Immature natural killer cell (primary cell): ENCODE data around the gene LTK. TPM values are rescaled to one million over a fixed set of nuclear protein-coding genes. Genes with fewer than 3 reads are reported as not detected.

Source experiments
- DNase-seq, 3 donors: peaks; one replicate each; pipeline ENCODE4 v3.0.0; 2022; ENCODE audit warnings: mixed read lengths in 1 of 3
- H3K27ac Mint-ChIP-seq, 6 donors: one replicate each; pipeline ENCODE4 v1.8.0; 2020; ENCODE audit warnings: mixed read lengths in 6 of 6, mild to moderate bottlenecking in 5 of 6, inconsistent platforms in 4 of 6, moderate library complexity in 3 of 6
- H3K27me3 Mint-ChIP-seq, 3 donors: one replicate each; pipeline ENCODE4 v1.8.0; 2020 to 2021; ENCODE audit warnings: low read depth in 3 of 3, mild to moderate bottlenecking in 3 of 3, mixed read lengths in 3 of 3, moderate library complexity in 3 of 3, inconsistent platforms in 1 of 3
- H3K36me3 Mint-ChIP-seq, 3 donors: one replicate each; pipeline ENCODE4 v1.8.0; 2020; ENCODE audit warnings: mixed read lengths in 3 of 3, inconsistent platforms in 2 of 3, mild to moderate bottlenecking in 2 of 3
- H3K4me1 Mint-ChIP-seq, 2 donors: one replicate each; pipeline ENCODE4 v1.8.0; 2020; ENCODE audit warnings: inconsistent platforms in 2 of 2, mild to moderate bottlenecking in 2 of 2, mixed read lengths in 2 of 2, moderate library complexity in 1 of 2
- H3K4me3 Mint-ChIP-seq, 5 donors: one replicate each; pipeline ENCODE4 v1.8.0; 2020; ENCODE audit warnings: mild to moderate bottlenecking in 5 of 5, mixed read lengths in 5 of 5, inconsistent platforms in 3 of 5, moderate library complexity in 3 of 5
- H3K9me3 Mint-ChIP-seq, 6 donors: one replicate each; pipeline ENCODE4 v1.8.0; 2020; ENCODE audit warnings: mild to moderate bottlenecking in 6 of 6, mixed read lengths in 6 of 6, inconsistent platforms in 4 of 6, moderate library complexity in 3 of 6
- polyA plus RNA-seq, 3 donors: library from polyadenylated mRNA; unstranded; fragments of 300-500 nt; fragmentation: Illumina TruSeq; gene quantifications; one replicate each; pipeline ENCODE4 v1.2.3, GENCODE V29; 2021

Gene LTK
- polyA plus RNA-seq, 3 donors from 2014 or later, result 0.48 TPM; not detected in 2

DNA sequence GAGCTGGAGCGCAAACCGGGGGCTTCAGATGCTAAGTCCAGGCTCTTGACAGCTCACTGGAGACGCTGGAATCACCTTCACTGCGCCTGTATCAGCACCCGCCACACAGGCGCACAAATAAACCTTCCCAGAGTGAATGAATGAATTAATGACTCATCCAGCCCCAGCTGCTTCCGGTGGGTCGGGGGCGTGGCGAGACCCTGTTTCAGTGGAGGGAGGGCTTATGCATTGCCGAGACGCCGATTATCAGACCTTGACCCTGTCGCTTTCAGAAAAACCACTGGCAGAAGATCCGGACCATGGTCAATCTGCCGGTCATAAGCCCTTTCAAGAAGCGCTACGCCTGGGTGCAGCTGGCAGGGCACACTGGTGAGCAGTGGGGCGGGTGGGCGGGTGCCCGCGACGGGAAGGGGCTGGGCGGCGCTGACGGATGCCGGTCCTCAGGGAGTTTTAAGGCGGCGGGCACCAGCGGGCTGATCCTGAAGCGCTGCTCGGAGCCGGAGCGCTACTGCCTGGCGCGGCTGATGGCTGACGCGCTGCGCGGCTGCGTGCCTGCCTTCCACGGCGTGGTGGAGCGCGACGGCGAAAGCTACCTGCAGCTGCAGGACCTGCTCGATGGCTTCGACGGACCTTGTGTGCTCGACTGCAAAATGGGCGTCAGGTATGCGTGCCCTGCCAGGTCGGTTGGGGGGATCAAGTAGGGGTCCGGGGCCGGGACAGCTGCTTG is 12.3 kb downstream of the LTK start:
- Mint-ChIP-seq H3K4me1 (peaks cover 18 to 26% of the 10 kb centered on the region in 2 donors), H3K9me3 (no peaks in the 10 kb centered on the region), H3K4me3 (peak overlapping the region; percentile 71 to 81 (median 78)), H3K27me3 (peaks cover 15 to 33% (median 25%) of the 10 kb centered on the region in 3 donors), H3K27ac (no peak overlapping the region), H3K36me3 (no peaks in the 10 kb centered on the region)
- no peak for DNase-seq

DNA sequence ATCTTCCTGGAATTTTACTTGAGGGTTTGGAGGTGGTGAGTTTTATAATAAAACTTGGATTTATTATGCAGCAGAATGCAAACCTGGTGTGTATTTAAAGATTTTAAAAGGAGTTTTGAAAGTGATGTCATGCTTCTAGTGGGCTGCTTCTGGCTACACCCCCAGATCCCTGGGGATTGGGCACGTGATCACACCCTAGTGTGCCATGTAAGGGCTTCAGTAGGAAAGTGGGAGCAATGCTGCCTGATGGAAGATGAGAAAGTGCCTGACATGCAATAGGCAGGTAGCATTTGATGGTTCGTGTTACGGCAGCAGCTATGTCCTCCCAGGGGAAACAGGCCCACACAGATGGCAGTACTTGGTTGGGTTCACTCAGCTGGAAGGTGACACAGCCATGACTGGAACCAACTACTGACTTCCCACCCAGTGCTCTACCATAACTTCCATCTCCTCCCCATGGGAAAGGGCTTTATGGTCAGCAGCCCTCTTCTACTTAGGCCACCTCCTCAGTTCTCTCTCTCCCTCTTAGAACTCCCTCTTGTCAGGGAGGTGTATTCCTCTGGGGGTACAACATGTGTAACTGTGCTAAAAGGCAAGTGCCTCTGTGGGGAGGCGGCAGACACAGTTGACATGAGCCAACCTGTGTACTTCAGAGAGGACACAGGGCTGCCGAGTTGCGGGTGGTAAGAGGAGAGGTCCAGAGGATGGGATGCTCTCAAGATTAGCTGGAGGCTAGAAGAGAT is 14.3 kb downstream of the LTK start:
- DNase-seq, result no peak
- Mint-ChIP-seq H3K9me3 (peaks cover 0 to 2% (median 0%) of the 10 kb centered on the region in 6 donors), H3K27me3 (peaks cover 15 to 34% (median 27%) of the 10 kb centered on the region in 3 donors), H3K36me3 (no peaks in the 10 kb centered on the region), H3K4me3 (peak overlapping the region in 1 of 5 donors; percentile 18), H3K27ac (no peak overlapping the region), H3K4me1 (peaks cover 21 to 26% of the 10 kb centered on the region in 2 donors)

DNA sequence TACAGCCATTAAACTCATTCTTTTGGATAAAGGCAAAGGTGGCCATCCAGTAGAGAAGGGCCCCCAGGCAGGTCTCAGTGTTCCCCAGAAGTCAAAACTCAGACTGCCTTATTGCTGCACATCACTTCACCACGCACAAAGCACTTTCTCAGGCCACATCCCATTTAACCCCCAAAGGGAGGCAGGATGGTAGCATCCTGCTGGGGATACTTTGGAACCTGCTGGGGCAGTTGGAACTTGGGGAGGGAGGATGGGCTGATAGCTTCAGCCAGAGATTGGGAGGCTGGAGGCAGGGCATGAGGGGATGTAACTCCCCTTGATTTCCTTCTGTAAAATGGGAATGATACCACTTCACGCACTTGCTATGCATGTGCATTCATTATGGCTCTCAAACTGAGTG is 15.0 kb downstream of the LTK start:
- H3K4me1 Mint-ChIP-seq, result peaks cover 21 to 25% of the 10 kb centered on the region in 2 donors
- no peaks in the 10 kb centered on the region for H3K36me3 Mint-ChIP-seq
- DNase-seq, result no peak
- H3K4me3 Mint-ChIP-seq, result peak overlapping the region in 1 of 5 donors; percentile 9
- H3K27ac Mint-ChIP-seq, result no peak overlapping the region
- peaks cover 0 to 2% (median 0%) of the 10 kb centered on the region in 6 donors for H3K9me3 Mint-ChIP-seq
- H3K27me3 Mint-ChIP-seq, result peaks cover 15 to 34% (median 27%) of the 10 kb centered on the region in 3 donors

DNA sequence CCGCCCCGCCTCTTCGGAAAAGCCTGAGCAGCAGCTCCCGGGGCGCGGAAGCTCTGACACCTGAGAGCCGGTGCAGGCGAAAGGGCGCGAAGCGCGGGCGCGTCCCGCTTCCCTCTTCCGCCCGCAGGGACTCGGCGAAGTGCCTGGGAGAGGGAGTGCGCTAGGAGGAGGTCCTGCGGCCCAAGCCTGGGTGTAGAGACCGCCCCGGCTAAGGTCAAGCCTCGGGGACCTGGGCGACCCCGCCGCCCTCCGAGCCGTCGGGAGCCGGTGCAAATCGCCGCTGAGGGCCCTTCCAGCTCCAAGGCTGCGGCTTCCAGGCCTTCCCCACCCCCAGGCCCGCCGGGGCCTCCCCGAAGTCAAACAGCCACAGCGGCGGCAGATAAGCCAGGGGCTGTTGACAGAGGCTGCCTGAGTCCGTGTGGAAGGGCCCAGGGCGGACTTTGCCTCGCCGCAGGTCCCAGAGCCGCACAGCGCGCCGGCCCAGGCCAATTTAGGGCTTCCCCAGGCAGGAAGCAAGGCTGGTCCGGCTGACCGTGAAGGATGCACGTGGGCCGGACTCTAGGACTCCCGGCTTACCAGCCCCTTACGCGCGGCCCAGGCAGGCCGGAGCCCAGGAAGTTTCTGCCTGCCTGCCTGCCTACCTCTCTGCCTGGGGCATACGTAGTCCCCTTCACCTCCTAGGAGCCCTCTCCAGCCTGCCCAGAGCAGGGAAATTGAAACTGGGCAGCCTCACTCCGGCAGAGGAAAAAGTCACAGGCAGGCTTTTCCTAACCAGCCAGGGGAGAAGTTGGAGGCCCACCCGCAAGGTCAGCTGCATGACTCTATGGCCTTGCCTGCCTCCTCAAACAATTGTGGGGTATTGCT is 17.7 kb downstream of the LTK start:
- peaks cover 8 to 10% of the 10 kb centered on the region in 2 donors for H3K4me1 Mint-ChIP-seq
- H3K36me3 Mint-ChIP-seq, result no peaks in the 10 kb centered on the region
- peak overlapping the region in 2 of 5 donors; percentile 41 to 74 for H3K4me3 Mint-ChIP-seq
- no peak overlapping the region for H3K27ac Mint-ChIP-seq
- no peak for DNase-seq
- H3K27me3 Mint-ChIP-seq, result peaks cover 25 to 33% (median 28%) of the 10 kb centered on the region in 3 donors
- H3K9me3 Mint-ChIP-seq, result peaks cover 0 to 2% (median 0%) of the 10 kb centered on the region in 6 donors

DNA sequence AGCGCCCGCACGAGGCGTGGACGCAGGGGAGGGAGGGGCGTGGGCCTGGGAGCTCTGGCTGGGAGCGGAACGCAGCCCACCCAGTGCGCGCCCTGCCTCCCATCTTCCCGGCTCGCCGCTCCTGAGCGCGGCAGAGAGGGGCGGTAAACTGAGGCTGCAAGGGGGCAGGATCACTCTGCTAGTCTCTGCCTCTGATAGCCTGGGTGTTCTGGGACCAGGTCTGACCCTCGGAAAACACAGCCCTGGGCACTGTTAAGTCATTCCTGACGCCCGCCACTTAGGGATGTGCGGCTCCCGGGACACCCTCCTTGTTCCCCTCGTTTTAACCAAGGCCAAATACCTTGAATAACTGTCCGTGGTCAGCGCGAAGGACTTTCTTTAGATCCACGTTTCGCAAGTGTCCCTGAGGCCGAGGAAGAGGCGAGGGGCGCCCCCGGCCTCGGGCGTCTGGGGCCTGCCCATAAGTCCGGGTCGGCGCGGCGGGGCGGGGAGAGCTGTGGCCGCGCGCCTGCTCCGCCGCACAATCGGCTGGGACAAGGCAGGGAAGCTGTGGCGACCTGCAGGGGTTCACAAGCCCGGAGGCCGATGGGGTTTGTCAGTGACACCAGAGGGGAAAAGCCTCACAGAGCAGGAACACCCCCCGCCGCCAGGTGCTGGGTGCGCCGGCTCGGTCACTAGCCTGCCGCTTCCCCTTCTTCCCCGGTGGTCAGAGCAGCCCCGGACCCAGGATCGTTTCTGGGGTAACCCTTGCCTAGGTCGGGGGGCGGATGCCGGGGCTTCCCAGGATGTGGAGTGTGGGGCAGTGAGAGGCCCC is 18.5 kb downstream of the LTK start:
- Mint-ChIP-seq H3K27ac (no peak overlapping the region), H3K9me3 (peaks cover 0 to 2% (median 0%) of the 10 kb centered on the region in 6 donors), H3K27me3 (peaks cover 24 to 29% (median 24%) of the 10 kb centered on the region in 3 donors), H3K36me3 (peaks cover 0 to 3% (median 0%) of the 10 kb centered on the region in 3 donors), H3K4me1 (peaks cover 7 to 9% of the 10 kb centered on the region in 2 donors), H3K4me3 (peak overlapping the region; percentile 53 to 74 (median 66))
- DNase-seq, result no peak

DNA sequence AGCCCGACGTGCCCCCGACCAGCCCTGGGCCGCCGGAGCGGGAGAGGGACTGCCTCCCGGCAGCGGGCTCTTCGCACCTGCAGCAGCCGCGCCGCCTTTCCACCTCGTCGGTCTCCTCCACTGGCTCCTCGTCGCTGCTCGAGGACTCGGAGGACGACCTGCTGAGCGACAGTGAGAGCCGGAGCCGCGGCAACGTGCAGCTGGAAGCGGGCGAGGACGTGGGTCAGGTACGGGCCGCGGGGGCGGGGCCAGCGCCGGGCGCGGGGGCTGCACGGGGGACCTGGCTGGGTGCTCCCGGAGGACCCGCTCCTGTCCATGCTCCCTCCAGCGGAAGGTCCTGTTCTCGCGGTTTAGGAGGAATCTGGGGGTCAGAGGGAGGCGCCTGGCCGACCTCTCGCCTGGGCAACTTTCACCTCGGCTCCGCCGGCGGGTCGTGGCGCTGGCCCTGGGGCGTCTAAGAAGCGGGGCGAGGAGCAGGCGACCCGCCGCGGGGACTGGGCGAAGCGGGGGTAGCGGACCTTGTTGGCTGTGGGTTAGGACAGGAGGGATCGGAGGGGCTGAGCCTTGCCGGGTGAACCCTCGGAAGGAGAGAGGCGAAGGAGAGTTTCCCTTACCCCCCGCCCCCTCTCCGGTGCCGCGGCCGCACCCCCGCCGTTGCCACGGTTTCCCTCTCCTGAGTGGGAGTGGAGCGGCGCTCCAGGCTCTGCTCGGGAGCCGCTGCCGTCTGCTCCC is 19.3 kb downstream of the LTK start:
- no peak overlapping the region for H3K27ac Mint-ChIP-seq
- DNase-seq, result no peak
- peak overlapping the region; percentile 70 to 80 (median 75) for H3K4me3 Mint-ChIP-seq
- H3K27me3 Mint-ChIP-seq, result peaks cover 18 to 28% (median 23%) of the 10 kb centered on the region in 3 donors
- peaks cover 0 to 4% (median 0%) of the 10 kb centered on the region in 3 donors for H3K36me3 Mint-ChIP-seq
- H3K9me3 Mint-ChIP-seq, result peaks cover 0 to 2% (median 0%) of the 10 kb centered on the region in 6 donors
- peaks cover 7 to 9% of the 10 kb centered on the region in 2 donors for H3K4me1 Mint-ChIP-seq

DNA sequence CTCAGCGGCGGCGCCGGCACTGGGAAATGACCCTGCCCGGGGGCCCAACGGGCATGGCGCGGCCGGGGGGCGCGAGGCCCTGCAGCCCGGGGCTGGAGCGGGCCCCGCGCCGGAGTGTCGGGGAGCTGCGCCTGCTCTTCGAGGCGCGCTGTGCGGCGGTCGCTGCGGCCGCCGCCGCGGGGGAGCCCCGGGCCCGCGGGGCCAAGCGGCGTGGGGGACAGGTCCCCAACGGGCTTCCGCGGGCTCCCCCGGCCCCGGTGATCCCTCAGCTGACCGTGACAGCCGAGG is 19.8 kb downstream of the LTK start:
- Mint-ChIP-seq H3K4me1 (peaks cover 7 to 9% of the 10 kb centered on the region in 2 donors), H3K4me3 (peak overlapping the region in 1 of 5 donors; percentile 80), H3K27me3 (peaks cover 18 to 28% (median 22%) of the 10 kb centered on the region in 3 donors), H3K36me3 (peaks cover 0 to 4% (median 0%) of the 10 kb centered on the region in 3 donors), H3K27ac (no peak overlapping the region), H3K9me3 (peaks cover 0 to 2% (median 0%) of the 10 kb centered on the region in 6 donors)
- DNase-seq, result no peak

DNA sequence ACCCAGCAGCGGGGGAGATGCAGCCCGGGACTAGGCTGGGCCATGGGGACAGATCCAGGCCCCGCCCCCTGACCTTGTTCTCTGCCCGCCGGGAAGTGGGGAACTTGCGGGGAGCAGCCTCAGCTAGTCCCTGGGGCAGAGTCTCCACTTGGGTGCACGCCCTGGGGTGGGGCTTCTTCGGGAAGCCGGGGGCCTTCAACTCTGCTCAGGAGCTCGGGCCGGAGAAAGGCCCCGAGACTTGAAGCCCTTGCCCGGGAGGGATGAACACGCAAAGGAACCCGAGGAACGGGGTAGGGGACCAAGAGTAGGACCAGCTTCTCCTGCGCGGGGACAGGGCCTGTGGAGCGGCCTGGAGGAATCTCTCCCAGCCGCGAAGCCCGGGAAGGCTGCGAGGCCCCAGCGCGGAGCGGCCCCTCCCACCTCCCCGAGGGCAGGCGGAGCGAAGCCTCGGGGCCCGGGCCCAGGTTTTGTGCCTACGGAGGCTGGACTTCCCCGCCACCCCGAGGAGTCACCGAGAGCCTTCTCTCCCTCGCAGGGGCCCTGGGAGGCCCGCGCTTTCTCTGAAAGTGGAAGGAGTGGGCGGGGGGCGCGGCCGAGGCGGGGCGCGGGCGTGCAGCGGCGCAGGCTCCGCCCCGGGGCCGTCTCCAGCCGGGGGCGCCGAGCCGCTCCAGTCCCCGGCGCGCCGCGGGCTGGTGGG is 20.3 kb downstream of the LTK start, which contains the start of gene ITPKA:
TSS of gene ITPKA (plus strand) at position 670 of the 697 bp plus-strand sequence. CDS start 54 bp downstream, outside the sequence.
- Mint-ChIP-seq H3K27me3 (peaks cover 16 to 25% (median 22%) of the 10 kb centered on the region in 3 donors), H3K9me3 (peaks cover 0 to 2% (median 0%) of the 10 kb centered on the region in 6 donors), H3K27ac (peak within 1 kb of the TSS in 2 of 6 donors; percentile 78), H3K4me1 (peaks cover 9 to 10% of the 10 kb centered on the region in 2 donors), H3K4me3 (peak within 1 kb of the TSS; percentile 76 to 91 (median 83)), H3K36me3 (peaks cover 0 to 4% (median 0%) of the 10 kb centered on the region in 3 donors)
- DNase-seq, result peak; percentile 62 to 65 (median 64)

DNA sequence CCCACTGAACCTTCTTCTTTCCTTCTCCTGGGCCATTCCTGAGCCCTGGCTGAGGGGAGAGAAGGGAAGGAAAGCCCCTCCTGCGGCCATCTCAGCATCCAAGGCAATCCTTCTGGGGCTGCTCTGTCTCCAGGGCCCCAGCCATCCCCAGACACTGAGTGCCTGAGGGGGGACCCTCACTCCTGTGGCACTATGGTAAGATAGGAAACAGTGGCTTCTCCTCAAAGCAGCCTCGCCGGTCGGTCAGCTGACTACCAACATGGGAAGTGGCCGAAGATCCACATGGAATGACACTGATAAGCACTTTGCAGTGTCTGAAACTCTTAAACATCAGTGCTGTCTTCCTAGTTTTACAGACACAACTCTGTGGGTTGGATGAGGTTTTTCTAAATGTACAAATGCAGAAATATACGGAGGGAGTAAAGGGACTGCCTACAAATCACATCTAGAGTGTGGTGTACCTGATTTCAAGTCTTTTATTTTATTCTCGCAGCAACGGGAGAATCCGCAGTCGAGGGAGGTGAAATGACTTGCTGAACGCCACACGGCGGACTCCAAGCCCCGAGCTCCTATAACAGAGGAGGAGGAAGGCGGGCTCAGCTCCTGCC is 20.9 kb downstream of the LTK start:
- DNase-seq, result no peak
- H3K27me3 Mint-ChIP-seq, result peaks cover 19 to 26% (median 24%) of the 10 kb centered on the region in 3 donors
- peak overlapping the region; percentile 71 to 91 (median 83) for H3K4me3 Mint-ChIP-seq
- H3K4me1 Mint-ChIP-seq, result peaks cover 15 to 16% of the 10 kb centered on the region in 2 donors
- peaks cover 0 to 2% (median 0%) of the 10 kb centered on the region in 6 donors for H3K9me3 Mint-ChIP-seq
- peaks cover 0 to 4% (median 0%) of the 10 kb centered on the region in 3 donors for H3K36me3 Mint-ChIP-seq
- H3K27ac Mint-ChIP-seq, result peak overlapping the region in 2 of 6 donors; percentile 78

DNA sequence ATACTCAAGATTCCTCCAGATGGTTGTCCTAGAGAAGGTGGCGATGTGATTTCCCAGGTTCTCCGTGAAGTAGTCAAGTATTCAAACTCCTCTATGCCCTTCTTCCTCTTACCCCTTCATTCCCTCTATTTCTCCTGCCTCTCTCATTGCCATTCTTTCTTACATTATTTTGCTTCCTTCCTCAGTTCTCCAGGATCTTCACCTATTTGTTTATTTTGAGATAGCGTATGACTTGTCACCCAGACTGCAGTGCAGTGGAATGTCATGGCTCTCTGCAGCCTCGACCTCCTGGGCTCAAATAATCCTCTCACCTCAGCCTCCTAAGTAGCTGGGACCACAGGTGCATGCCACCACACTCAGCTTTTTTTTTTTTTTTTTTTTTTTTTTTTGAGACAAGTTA is 21.7 kb downstream of the LTK start:
- Mint-ChIP-seq H3K27ac (no peak overlapping the region), H3K36me3 (peaks cover 0 to 4% (median 0%) of the 10 kb centered on the region in 3 donors), H3K9me3 (peaks cover 0 to 2% (median 0%) of the 10 kb centered on the region in 6 donors), H3K27me3 (peaks cover 19 to 29% (median 19%) of the 10 kb centered on the region in 3 donors), H3K4me1 (peaks cover 21 to 23% of the 10 kb centered on the region in 2 donors), H3K4me3 (no peak overlapping the region)
- DNase-seq, result no peak

DNA sequence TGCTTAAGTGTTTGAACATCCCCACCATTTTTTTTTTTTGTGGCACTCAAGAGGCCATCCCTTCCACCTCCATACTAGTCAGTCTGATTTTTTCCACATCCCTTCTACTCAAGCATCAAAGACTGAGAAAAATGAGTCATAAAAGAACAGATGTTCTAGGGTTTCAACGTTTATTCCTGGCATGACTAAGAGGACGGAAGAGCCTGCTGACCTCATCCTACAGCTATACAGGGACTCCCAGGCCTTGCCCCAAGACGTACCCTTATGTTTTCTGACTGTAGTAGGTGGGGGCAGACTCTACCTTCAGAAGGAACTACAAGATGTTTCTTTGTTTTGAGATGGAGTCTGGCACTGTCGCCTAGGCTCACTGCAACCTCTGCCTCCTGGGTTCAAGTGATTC is 23.3 kb downstream of the LTK start:
- H3K9me3 Mint-ChIP-seq, result peaks cover 0 to 2% (median 0%) of the 10 kb centered on the region in 6 donors
- no peak overlapping the region for H3K4me3 Mint-ChIP-seq
- H3K27ac Mint-ChIP-seq, result no peak overlapping the region
- DNase-seq, result no peak
- peaks cover 14 to 26% (median 17%) of the 10 kb centered on the region in 3 donors for H3K27me3 Mint-ChIP-seq
- peaks cover 22 to 26% of the 10 kb centered on the region in 2 donors for H3K4me1 Mint-ChIP-seq
- peaks cover 0 to 4% (median 0%) of the 10 kb centered on the region in 3 donors for H3K36me3 Mint-ChIP-seq
